SH-SY5Y (cell line): ENCODE results near the gene SCO2.

Source experiments
- GATA2 ChIP-seq: IDR thresholded peaks from 2 replicates; pipeline ENCODE4 v1.6.1; 2011; ENCODE audit warnings: mild to moderate bottlenecking, low read depth, low read length
- GATA3 ChIP-seq: IDR thresholded peaks from 2 replicates; pipeline ENCODE4 v1.6.1; 2011; ENCODE audit warnings: low read depth, mild to moderate bottlenecking, low read length, moderate library complexity

- TF ChIP-seq GATA2, result no peak
- TF ChIP-seq GATA3, result no peak
Measured at GRCh38 chr22:50506611-50507420, 18.6 kb downstream of the SCO2 start.
